Activated CD4-positive, CD25-positive, alpha-beta regulatory T cell treated with anti-CD3 and anti-CD28 coated beads, Interleukin-2, amount 50 U/mL, for 24 hours (primary cell): ENCODE measurements around the gene BPIFB2.
A peak's percentile ranks its signal among the peaks of the same experiment; 100 is the strongest.
"Not testable (repeated sequence)": the region's sequence is repeated elsewhere in the genome, so short reads cannot be mapped to it uniquely, and the experiment has no call there.

ENCODE experiments used
- ATAC-seq, 2 donors: fragments of 150-1000 bp; cut with Tn5 transposase; one replicate each; pipeline ENCODE4 v1.10.0; 2021; ENCODE audit warnings: mild to moderate bottlenecking in 1 of 2, moderate library complexity in 1 of 2

Gene BPIFB2

DNA sequence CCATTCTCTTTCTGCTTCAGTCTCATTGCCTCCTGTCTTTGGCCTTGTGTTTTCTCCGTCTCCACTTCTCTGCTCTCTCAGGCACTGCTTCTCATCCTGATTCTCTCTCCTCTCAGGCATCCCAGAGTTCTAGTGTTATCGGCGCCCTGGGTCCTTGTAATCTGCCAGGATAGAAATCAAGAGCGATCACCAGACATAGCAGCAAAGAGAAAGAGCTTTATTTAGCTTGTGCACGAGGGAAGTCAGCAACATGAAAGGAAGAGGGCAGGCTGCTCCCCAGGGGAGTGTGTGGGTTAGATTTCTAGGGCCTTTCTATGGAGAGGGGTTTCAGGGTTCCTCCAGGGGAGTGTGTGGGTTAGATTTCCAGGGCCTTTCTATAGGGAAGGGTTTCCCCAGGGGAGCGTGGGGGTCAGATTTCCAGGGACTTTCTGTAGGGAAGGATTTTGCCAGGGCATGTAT lies 35.8 kb upstream of the BPIFB2 start:
- ATAC-seq = no peak

DNA sequence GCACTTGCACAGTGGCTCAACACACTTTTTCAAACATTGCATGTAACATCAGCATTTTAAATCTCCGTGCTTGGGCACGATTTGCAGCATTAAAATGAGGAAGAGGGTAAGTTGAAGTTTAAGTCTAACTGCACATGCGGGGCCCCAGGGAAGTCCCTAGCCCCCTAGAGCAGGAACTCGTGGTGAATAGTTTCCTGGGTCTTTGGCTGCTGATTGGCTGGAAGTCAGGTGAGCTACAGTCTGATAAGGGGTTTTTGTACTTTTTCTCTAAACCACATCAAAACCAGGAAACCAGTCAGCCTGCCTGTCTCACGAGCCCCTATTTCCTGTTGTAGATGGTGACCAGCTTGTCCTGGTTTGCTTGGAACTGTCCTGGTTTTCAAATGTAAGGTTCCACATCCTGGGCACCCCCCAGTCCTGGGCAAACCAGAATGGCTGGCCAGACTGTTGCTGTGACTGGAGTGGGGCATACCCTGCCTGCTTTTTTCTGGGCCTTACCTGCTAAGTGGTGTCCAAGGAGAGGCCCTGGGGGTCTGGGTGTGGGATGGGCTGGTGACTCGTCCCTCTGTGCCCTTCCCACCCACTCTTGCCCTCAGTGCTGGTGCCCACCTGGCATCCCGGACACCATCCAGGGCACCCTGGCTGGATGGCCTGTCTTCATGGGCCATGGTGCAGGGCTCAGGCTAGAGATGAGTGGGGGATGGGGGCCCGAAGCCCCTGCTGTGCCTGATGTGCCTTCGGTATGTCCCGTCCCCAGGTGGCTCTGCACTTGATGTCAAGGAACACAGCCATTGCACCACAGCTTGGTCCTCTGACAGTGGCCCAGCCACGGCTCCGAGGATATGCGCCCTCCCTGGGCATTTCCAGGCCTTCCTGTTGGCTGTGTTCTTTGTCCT lies 35.1 kb upstream of the BPIFB2 start:
- ATAC-seq = peak; percentile 88 to 89

DNA sequence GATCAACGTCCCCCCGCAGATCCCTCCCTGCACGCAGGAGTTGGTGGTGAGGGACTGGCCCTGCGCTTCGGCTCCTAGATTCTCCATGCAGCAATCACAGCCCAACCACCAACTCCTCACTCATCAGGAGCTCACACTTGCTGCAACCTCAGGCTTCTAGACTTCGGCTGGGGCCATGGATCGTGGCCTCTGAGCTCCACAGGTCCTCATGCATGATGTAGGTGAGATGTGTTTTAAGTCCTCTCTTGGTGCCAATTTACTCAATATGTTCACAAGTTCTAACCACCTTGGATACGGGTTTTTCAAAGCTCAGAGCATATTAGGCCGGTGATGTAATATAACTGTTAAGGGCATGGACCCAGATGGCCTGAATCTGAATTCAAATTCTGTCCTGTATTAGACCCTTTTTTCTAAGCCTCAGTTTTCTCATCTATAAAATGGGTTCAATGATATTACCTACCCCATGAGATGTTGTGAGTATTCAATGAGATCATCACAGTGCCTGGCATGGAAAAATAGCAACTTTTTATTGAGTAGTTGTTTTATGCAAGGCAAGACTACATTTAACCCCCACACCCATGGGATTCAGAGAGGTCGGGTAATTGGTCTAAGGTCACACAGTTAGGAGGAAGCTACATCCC lies 34.3 kb upstream of the BPIFB2 start:
- ATAC-seq = no peak

DNA sequence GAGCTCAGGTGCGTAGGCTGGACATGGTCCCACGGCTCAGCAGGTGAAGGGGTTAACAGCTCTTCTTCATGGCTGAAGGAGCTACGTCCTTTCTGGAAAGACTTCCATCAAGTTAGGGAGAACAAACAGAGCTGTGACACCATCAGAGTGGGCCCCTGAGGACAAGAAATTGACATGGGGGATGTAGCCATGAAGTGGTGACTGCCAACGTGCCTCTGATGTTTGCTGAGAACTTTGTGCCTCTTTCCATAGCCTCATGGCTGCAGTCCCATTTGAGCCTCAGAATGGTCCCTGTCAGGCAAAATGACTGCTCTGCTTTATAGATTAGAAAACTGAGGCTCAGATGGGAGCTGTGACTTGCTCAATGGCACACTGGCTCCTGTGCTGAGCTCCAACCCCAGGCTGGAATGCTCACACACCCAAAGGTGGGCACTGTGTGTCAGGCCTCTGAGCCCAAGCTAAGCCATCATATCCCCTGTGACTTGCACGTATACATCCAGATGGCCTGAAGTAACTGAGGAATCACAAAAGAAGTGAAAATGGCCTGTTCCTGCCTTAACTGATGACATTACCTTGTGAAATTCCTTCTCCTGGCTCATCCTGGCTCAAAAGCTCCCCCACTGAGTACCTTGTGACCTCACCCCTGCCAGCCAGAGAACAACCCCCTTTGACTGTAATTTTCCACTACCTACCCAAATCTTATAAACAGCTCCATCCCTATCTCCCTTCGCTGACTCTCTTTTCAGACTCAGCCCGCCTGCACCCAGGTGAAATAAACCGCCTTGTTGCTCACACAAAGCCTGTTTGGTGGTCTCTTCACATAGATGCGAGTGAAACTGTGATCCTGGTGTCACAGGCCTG lies 33.1 kb upstream of the BPIFB2 start:
- not testable (repeated sequence) for ATAC-seq

DNA sequence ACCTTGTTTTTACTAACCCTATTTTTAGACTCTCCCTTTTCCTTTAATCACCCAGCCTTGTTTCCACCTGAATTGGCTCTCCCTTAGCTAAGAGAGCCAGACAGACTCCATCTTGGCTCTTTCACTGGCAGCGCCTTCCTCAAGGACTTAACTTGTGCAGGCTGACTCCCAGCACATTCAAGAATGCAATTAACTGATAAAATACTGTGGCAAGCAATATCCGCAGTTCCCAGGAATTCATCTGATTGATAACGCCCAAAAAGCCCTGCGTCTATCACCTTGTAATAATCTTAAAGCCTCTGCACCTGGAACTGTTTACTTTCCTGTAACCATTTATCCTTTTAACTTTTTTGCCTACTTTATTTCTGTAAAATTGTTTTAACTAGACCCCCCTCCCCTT lies 32.4 kb upstream of the BPIFB2 start:
- not testable (repeated sequence) for ATAC-seq

DNA sequence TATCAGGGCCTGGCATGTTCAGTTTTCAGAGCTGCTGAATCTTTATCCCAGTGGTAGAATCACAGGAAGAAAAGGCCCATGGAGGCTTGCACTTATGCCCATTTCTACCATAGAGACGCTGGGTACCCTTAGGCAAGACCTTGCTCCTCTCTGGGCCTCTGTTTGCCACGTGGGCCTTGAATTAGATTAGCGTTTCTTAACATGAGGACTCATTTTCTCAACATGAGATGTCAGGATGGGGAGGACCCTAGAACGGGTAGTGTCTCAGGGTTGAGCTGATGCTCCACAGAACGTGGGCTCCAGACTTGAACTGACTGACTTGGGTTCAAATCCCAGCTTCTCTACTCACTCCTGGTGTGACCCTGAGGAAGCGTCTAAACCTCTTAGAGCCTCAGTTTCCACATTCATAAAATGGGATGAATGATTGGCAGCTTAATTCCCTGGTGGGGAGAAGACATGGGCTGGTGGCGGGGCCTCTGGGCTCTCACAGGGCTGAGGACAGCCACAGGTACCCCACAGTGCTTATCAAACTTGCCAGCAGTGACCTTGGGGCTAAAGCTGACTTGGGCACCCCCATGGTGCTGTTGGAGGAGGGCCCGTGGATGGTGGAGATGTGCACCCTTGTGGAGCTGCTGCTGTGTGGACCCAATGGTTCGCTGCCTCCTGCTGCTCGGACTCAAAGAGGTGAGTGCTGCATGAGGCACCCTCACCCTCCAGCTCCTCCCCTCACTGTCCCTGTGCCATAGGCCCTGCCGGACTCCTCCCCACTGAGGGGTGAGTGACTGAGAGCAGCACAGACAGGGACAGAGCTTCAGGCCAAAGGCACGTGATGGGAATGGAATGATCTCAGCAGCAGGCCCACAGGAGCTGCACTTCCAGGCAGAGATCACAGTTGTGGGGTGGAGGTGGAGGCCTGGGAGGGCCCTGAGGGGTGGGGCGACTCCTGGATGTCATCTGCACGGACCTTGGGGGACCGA lies 31.5 kb upstream of the BPIFB2 start:
- no peak for ATAC-seq

DNA sequence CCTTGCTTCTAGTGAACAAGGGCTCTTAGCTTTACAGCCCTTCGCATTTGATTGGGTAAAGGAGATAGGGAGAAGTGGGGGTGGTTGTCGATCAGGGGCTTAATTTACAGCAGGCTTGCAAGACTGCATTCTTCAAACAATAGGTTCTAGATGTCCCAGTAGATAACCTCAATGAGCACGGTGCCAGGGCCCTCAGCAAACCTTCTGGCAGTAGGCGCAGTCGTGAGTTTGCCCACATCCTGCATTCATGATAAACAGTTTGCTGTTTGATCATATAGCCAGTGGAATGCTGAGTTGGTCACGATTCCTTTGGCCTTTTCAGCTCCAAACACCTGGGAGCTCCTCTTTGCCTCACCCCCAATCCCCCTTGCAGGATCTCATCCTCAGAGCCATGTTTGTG lies 30.8 kb upstream of the BPIFB2 start:
- ATAC-seq = no peak

DNA sequence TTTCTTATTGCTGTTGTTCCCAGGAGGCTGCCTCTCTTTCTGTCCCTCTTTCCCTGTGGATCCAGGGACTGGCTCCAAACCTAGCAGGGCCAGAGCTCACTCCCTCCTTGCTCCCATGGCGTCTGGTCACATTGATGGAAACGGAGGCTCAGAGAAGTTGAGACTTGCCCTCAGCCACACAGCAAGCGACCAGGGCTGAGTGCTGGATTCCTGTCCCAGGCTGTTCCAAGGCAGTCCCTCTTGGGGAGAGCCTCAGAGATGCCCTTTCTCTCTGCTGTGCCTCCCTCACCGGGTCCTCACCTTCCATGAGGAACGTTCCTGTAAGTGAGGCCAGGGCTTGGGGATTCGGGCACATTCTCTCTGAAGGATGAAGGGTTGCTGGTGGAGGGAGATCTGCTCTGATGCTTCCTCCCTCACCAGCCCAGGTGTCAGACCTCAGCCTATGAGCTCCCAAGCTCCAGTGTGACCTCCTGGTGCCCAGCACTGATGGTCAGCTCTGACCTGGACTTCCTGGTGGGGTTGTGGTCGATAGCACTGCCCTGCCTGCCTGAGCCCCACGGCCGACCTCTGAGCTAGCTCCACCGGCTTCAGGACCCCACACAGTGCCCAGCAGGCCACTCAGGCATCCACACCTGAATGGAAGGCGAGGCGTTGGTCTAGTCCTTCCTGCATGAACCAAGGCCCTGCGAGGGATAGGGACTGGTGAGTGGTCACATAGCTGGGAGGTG lies 30.1 kb upstream of the BPIFB2 start:
- no peak for ATAC-seq

DNA sequence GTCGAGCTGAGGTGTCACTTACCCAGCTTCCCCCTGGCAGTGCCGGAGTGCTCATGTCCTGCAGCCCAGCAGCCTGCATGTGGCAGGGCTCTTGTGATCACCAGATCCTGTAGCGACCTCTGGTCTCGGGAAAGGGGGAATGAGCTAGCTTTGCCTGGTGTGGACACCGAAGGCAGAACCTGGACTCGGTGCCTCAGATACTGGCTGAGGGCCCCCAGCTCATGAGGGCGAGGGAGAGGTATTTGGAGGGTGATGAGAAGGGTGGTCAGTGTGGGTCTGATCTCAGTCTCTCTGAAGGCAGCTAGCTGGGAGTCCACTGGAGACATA lies 29.5 kb upstream of the BPIFB2 start:
- ATAC-seq = no peak

DNA sequence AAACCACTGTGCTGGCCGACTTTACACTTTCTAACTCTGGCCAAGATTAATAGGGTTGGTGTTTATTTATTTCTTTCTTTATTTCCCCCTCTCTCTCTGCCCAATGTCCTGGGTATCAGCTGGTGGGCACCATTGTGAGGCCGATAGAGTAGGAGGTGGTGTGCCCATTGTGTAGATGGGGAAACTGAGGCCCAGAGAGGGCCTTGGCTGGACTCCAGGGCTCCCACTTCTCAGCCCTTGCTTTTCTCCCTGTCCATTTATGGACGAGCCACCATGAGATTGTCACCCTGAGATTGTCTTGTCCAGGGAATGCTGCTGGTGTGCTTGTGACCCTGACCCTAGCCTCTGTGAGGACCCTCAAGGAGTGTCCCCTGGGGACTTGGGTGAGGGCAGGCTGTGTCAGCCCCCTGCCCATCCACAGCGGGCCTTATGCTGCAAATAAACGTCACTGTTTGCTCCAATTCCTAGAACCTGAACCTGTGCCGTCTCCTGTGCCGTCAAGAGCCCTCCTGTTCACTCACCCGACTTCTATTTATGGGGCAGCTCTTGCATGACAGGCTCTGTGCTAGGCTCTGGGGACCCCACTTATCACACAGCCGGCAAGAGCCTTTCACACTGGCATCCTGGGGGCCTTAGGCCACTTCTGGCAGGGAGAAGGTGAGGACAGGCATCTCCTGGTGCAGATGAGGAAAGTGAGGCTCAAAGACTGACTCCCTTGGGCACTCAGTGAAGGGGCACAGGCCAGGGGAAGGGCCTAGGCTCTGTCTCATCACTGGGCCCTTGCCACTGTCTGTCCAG lies 28.1 kb upstream of the BPIFB2 start:
- no peak for ATAC-seq

DNA sequence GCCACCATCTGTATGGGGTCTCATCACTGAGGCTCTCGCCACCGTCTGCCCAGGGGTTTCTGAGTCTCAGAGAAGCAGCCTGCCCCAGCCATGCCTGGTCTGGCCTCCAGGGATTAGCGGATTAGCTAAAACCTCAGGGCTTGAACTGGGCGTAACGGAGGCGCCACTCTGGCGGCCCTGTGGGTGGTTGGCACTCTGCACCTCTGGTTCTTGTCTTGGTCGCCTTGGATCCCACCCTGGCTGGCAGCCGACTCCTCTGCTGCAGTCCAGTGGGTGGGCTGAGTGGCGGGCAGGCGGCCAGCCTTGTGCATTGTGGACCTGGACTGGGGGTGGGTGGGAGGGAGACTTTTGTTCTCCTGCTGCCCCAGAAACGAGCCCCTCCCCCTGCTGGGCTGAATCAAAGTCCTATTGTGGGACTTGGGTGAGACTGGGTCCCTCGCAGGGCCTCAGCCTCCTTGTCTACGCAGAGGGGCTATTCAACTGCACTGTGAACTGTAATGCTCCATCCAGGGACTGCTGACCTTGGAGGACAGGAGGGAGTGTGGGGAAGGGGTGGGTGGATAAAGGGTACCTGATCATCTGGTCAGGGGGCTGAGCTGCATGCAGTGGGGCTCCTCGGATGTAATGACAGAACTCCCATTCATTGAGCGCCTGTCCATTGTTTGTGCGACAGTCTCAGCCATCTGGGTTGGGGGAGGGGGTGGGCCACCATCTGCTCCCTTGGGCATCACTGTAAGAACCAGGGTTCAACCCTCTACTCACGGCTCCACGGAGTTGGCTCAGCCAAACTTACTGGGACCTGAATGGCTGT lies 27.2 kb upstream of the BPIFB2 start:
- ATAC-seq = no peak

DNA sequence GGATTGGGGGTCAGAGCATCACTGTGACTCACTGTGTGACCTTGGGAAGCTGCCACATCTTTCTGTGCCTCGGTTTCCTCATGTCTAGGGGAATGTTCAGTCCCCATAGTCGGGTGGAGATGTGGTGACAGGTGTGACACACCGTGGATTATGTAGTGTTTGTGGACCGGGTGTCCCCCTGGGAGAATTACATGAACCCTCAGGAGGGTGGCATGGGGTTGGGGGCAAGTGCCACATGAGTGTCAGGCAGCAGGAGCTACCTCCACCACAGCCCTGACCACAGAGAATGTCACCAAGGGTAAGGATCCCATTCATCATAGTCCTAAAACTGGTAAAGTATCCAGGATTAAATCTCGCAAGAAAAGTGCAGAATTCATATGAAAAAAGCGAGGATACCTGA lies 26.5 kb upstream of the BPIFB2 start:
- no peak for ATAC-seq

DNA sequence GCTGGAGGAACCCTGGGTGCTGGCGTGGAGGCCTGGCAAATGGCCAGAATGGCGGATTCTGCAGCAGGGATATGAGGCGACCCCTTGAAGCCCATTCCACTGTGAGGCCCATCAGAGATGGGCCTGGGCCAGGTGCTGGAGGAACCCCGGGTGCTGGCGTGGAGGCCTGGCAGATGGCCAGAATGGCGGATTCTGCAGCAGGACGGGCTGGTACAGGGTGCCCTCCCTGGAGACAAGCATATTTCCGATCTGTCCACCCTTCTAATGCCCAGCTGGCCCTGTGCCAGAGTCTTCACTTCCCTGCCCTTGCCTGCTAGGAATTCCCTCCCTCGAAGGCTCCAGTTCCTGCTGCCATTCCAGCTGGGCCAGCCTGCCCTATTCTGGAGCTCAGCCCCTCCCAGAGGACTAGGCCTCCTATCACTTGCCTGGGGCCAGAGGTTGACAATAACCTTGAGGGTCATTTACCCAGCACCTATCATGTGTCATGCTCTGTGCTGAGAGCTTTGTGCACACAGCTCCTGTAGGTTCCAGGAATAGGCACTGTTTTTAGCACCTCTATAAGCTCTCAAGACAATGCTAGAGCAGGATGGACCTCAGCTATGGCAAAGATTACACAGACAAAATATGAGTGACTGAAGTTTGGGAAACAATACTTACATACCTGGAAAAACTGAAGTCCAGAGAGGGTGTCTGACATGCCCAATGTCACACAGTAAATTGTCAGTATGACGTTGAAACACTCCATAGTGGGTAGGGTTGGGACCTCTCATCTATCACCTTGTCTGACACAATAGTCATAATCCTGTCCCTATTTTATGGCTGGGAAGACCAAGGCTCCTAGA lies 24.7 kb upstream of the BPIFB2 start:
- ATAC-seq = no peak

DNA sequence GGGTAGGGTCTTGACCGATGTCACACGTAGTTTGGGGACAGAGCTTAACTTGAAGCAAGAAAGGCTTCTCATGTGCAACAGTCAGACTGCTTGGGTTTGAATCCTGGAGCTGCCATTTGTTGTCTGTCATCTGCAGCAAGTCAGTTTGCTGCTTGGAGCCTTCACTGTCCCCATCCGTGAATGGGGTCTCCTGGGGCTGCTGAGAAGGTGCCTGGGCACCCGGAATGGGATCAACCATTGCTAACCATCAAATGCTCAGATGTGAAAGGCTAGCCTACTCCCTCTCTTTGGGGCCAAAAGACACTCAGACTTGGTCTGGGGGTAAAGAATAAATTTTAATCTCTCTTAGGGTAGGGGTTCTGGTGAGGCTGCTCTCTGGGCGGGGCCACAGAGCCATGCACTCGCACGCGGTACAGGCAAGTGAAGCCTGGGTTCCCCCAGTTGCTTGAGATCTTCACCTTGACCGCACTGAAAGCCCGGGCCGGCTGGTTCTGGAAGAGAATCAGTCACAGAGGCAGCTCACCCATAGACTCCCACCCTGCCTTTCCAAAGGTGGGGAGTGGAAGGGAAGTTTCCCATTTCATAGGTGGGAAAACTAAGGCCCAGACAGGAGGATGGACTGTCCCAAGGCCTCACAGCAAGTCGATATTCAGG lies 23.9 kb upstream of the BPIFB2 start:
- no peak for ATAC-seq

DNA sequence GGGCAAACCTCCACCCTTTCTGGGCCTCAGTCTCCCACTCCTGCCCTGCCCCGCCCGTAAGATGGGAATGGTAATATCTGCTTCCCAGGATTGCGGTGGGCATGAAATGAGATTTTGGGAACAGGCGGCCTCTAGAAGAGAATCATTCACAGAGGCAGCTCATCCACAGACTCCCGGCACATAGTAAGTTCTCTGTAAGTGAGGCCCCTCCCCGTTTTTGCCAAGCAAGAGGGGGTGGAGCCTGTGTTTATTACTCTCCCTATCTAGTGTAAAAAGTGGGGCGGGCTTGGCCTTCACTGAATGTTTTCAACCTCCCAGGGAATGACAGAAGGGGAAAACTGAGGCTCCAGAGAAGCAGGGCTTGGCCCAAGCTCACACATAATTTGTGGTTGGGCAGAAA lies 23.3 kb upstream of the BPIFB2 start:
- no peak for ATAC-seq

DNA sequence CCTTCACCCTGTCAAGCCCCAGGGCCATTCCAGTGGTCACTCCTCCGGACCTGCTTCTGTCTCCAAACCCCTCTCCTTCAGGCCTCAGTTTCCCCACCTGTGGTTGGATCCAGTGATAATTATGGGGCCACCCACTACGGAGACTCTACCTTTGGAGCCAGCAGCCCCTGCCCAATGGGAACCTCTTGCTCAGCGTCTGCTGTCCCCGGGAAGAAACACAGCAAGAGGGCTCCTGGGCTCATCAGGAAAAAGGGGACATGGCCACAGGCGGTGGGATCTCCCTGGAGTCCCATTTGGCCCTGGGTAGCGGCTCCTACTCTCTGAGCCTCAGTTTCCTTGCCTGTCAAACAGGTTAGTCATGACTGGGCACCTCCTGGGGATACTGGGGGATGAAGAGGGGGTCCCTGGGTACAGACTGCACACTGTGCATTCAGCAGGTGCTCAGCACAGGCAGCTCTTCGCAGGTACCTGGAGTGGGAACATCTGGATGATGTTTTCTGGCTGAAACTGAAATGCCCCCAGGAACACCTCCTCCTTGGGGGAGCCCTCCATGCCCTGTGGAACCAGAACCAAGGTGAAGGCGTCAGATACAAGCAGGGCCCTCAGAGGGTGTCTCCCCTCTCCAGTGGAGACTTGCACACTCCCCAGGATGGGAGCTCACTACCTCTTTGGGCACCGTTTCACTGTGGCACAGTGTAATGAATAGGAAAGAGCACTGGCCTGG lies 22.7 kb upstream of the BPIFB2 start:
- ATAC-seq = no peak

DNA sequence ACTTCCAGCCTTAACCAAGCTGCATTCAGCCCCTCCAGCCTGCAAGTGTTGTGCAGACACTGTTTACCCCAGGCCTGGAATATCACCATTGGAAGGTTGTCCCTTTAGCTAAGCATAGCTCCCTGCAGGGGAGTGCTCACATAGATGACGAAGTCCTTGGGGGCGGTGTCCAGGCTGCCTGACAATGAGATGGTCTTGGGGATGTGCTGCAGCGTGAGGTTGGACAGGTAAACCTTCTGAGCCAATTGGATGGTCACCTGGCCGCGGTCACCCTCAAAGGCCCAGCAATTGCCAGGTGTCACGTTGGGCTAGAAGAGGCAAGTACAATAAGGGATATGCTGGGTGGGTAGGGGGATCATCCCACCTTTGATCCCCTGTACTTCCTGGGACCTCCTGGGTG lies 21.9 kb upstream of the BPIFB2 start:
- ATAC-seq = no peak
